Activated CD8-positive, alpha-beta memory T cell treated with anti-CD3 and anti-CD28 coated beads for 4 hours (primary cell): ENCODE results near the gene VAPA.
"Not testable (repeated sequence)": the region's sequence is repeated elsewhere in the genome, so short reads cannot be mapped to it uniquely, and the experiment has no call there.

ENCODE experiments used
- DNase-seq, 2 donors: peaks; one replicate each; pipeline ENCODE4 v3.0.0-alpha.2; 2020; ENCODE audit warnings: low read depth in 2 of 2

VAPA gene

DNA sequence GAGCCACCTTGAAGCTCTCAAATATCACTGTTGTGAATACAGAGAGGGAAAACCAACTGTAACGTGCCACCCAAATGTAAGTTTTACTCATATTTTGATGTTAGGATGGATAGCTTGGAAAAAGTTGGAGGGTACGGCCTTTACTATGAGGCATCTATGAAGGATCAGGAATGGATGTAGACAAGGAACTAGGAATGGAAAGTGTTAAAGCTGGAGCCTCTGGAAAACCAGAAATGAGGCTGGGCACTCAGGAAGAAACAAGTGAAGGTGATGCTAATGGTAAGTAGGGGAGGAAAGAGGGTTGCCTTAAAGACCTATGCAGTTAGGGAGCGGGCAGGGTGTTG lies 27.8 kb upstream of the VAPA start:
- DNase-seq: no peak

DNA sequence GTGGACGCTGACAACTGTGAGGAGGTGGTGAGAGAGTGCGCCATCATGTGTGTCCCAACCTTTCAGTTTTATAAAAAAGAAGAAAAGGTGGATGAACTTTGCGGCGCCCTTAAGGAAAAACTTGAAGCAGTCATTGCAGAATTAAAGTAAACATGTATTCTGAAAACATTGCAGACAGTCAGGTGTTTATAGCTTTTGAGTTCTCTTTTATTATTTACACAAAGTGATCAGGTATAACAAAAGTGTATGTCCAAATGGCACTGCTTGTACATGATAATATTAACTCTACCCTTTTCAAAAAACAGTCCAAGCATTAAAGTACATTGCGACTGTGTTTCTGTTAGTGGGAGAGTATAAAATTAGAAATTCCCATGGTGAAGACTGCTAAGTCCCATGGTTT lies 25.8 kb upstream of the VAPA start:
- no peak for DNase-seq

DNA sequence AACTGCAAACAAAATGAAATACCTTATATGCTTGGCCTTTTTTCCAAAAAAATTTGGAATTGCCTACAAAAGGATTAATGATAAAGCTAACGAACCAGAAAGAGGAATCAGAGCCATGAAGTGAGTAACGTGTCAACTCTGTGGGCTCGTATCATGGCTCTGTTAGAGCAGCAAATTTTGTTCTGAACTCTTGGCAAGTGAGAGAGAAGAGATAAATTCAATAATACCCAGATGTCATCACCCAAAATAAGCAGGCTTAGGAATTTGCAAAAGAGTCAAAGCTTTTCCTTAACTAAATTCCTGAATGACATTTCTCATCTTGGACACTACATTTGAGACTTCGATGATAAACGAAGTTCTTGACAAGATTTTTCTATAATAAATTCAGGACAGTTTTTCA lies 23.6 kb upstream of the VAPA start:
- DNase-seq: no peak

DNA sequence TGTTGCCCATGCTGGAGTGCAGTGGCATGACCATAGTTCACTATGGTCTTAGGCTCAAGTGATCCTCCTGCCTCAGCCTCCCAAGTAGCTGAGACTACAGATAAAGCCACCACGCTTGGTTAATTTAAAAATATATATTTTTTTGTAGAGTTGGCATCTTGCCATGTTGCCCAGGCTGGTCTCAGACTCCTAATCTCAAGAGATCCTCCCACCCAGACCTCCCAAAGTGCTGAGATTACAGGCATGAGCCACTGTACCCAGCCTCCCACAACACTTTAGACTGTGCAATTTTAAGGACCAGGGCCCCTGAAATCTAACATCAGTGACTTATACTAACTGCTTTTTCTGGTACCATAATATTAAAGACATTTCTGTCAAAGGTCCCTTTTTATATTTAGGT lies 22.9 kb upstream of the VAPA start:
- DNase-seq: no peak

DNA sequence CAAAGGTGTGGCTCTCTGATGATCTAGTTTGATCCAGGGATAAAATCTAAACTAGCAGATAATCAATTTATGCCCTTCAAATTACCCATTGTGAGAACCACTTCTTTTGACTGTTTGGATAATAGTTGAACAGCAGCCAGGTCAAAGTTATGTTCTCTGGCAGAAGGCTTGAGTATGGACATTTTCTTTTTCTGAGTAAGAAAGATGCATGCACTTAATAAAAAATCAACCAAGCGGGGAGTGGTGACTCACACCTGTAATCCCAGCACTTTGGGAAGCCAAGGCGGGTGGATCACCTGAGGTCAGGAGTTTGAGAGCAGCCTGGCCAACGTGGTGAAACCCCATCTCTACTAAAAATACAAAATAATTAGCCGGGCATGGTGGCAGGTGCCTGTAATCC lies 22.3 kb upstream of the VAPA start:
- DNase-seq: not testable (repeated sequence)

DNA sequence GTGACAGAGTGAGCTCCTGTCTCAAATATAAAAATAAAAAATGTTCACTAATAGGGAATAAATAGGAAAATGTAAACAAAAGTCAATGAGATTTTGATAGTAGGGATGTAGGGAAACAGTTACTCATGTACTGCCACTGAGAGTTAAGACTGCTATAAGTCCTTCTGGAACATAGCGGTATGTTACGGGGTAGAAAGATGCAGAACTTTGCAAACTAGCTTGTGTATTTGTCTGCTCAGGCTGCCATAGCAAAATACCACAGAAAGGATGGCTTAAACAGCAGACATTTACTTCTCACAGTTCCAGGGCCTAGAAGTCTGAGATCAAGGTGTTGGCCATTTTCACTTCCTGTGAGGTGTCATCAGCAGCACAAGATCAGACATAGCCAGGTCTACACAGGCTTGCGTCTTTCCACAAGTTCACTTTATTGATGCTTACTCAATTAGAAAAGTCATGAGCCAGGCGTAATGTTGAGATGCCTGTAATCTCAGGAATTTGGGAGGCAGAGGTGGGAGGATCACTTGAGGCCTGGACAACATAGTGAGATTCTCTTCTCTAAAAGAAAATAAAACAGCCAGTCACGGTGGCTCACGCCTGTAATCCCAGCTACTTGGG lies 19.3 kb upstream of the VAPA start:
- DNase-seq: no peak

DNA sequence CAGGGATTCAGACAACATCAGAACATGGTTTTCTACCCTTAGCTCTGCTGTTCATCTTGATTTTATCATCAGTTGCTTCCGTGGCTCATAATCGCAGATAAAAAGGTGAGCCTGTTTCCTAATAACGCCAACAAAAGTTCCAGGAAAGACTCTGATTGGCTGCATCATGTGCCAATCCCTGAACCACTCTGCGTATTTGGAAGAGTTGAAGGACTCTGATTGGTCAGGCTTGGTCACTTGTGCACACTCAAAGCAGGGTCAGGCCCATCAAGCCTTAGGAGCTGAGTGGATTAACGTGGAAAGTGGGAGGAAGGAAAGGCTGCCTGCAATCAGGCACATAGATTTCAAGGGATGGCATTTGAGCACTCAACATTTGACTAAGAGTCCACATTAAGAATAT lies 16.7 kb upstream of the VAPA start:
- DNase-seq: no peak

DNA sequence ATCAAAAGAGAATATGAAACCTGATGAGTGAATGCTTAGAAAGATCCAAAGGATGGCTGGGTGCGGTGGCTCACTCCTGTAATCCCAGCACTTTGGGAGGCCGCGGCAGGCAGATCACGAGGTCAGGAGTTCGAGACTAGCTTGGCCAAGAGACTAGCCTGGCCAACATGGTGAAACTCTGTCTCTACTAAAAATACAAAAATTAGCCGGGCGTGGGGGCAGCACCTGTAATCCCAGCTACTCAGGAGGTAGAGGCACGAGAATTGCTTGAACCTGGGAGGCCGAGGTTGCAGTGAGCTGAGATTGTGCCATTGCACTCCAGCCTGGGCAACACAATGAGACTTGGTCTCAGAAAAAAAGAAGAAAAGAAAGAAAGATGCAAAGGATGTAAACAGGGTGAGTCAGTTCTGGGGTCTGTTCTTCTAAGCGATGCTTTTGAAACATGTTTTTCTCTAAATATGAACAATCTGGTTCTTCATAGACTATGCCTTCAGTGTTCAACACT lies 16.0 kb upstream of the VAPA start:
- DNase-seq: not testable (repeated sequence)

DNA sequence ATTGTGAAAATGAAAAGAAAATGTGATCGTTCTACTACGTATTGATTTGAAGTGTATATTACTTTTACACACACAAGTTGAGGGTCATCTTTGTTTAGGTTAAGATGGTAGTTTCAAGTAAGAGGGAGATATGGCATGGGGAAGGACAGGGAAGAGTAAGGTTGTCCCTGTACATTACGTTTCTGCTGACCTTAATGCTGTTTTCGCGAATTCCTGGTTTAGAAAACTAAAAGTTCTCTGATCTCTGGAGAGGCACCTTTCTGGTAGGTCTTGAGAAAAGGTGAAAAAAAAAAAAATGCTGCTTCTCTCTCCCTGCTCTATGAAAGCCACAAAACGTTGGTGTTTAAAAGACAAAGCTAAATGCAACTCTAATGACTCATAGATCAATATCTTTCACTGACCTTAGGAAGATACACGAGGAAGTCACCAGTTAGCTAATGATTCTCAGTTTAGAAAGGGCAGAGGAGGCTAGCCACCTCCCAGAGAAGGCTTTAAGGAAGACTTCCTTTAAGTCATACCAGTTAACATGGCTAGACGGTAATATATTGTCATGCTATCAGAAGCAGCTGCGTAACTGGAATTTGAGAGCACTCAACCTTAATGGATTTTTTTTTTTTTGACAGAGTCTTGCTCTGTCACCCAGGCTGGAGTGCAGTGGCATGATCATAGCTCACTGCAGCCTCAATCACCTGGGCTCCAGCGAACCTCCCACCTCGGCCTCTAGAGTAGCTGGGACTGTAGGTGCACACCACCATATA lies 14.8 kb upstream of the VAPA start:
- no peak for DNase-seq

DNA sequence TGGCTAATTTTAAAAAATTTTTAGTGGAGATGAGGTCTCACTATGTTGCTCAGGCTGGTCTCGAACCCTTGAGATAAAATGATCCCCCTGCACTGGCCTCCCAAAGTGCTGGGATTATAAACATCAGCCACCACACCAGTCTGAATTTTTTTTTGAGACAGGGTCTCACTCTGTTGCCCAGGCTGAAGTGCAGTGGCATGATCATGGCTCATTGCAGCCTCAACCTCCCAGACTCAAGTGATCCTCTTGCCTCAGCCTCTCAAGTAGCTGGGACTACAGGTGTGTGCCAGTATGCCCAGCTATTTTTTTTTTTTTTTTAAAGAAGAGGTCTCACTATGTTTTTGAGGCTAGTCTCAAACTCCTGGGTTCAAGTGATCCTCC lies 14.3 kb upstream of the VAPA start:
- DNase-seq: not testable (repeated sequence)

DNA sequence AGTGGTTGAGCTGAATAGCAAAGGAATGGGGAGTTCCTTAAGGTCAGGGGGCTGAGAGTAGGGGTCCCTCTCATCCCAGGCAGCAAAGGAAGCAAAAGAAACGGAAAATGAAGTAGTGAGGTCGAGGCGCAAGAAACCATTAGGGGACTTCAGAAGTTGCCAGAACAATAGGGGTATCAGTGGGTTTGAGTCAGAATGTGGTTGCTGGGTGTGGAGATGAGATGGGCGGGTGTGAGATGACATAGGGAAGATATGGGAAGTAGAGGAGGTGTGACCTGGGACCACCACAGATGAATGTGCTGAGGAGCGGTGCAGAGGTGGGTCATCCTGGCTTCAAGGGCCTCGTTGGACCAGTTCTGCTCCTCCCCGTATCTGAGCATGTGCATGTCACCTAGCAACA lies 13.1 kb upstream of the VAPA start:
- DNase-seq: no peak

DNA sequence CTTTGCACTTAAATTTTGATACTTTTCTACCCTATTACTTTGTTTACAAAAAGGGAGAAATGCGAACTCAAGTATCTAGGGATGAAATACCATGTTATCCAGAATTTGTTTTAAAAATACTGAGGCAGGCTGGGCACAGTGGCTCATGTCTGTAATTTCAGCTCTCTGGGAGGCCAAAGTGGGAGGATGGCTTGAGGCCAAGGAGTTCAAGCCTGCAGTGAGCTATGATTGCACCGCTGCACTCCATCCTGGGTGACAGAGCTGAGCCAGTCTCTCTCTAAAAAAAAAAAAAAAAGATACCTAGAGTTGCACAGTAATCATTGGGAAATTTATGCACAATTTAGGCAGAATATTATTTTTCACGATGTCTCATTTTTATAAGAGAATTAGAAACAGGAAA lies 12.4 kb upstream of the VAPA start:
- no peak for DNase-seq

DNA sequence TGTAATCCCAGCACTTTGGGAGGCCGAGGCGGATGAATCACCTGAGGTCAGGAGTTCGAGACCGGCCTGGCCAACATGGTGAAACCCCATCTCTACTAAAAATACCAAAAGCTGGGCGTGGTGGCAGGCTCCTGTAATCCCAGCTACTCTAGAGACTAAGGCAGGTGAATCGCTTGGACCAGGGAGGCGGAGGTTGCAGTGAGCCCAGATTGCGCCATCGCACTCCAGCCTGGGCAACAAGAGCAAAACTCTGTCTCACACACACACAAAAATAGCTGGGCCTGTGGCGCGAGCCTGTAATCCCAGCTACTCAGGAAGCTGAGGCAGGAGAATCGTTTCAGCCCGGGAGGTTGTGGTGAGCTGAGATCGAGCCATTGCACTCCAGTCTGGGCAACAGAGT lies 11.6 kb upstream of the VAPA start:
- DNase-seq: not testable (repeated sequence)

DNA sequence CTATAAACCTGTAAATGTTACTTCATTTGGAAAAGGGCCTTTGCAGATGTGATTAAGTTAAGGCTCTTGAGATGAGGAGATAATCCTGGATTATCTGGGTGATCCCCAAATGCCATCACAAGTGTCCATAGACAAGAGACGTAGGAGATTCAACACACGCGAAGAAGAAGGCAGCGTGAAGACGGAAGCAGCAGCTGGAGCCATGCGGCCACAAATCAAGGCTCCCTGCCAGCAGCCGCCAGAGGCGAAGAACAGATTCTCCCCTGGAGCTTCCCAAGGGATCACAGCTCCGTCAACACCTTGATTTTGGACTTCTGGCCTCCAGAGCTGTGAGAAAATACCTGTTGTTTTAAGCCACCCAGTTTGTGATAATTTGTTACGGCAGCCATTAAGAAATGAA lies 11.0 kb upstream of the VAPA start:
- DNase-seq: no peak

DNA sequence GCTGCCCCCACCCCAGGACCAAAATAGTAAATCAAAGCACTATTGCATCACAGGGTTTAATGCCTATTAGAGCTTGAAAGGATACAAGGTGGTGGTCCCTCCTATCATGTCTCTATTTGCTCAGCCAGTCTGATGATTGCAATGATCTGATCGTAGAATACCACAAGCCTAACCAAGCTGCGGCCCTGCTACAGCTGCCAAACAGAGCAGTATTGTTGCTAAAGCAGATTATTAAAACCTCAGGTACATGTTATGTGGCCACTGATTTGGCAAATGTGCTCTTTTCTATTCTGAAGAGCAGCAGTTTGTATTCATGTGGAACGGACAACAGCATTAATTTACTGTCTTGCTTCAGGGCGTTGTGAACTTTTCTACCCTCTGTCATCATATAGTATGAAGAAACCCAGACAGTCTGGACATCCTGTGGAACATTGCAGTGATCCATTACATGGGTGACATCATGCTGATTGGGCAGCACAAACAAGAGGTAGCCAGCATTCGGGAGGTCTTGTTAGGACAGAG lies 8.4 kb upstream of the VAPA start:
- DNase-seq: no peak

DNA sequence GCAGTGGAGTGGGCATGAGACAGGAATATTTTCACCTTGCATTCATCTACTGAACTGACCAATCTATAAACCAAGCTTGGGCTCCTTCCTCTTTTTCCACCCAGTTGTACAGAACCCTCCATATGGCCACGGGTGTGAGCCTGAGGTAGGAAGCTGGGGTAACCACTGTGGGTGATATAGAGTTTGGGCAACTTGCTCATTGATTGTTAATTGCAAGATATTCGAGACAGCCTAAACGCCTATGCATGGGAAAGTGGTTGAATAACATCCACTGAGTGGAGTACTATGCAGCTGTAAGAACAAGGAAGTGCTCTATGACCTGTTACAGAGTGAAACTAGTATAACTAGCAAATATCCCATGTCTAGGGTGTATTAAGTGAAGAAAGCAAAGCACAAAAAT lies 7.3 kb upstream of the VAPA start:
- no peak for DNase-seq

DNA sequence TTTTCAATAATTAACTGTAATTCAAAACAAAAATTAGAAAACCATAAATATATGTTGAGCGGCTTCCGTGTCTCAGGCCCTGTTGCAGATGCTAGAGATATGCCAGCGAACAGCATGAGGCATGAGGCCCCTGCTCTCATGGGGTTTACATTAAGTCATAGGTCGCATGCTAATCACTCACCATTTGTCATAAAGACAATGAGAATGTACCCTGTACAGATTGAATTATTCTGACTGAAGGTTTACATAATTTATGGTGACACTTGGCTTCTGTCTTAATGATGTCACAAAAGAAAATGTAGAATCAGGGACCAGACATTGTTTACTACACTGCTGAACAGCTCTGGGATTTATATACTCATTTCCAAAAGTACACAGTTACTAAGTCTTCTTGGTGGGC lies 5.9 kb upstream of the VAPA start:
- no peak for DNase-seq

DNA sequence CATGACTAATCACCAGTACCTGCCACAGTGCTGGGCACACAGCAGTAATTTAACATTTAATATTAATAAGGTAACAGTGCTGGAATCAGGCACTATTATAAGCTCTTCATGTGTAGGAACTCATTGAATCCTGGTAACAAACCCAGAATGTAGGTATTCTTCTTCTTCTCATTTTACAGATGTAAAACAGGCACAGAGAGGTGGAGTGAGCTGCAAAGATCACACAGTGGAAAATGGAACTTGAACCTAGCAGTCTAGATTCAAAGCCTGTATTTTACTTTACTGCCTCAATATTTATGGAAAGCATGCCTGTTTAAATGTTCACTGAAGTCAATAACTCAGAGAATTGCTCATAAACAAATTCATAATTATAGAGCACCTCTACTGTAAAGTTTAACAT lies 3.7 kb upstream of the VAPA start:
- DNase-seq: no peak

DNA sequence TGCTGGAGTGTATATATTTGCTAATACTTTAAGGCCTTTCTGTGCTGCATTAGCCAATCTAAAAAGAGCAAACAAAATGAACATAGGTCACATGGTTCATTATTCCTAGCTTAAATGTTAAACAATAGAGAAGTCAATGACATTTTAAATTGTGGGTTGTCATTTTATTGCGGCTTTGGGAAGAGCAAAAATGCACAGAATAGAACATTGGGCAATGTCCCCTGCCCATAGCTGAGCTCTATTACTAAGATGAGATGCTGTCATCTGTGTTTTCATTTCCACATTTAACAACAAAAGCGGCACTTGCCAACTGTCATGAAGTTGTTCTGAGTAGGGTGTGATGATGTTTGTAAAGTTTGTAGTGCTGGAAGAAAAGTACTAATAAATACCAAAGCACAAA lies 3.2 kb upstream of the VAPA start:
- no peak for DNase-seq

DNA sequence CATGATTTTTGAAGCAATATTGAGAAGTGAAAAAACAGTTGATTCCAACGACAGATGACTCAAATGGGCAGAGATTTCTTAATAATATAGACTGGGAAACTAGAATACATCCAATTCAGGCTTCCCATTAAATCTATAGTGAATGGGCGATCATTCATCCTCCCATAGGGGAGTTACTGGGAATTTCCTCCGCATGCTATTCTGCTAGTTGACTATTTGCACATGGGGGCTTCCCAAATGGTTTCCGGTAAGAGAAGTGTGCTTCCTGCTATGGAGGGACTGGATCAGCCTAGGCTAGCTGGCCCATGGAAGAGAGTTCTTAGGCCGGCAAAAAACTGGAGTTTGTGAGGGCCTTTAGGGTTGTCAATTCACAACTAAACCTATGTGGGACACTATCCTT lies 2.6 kb upstream of the VAPA start:
- DNase-seq: no peak

DNA sequence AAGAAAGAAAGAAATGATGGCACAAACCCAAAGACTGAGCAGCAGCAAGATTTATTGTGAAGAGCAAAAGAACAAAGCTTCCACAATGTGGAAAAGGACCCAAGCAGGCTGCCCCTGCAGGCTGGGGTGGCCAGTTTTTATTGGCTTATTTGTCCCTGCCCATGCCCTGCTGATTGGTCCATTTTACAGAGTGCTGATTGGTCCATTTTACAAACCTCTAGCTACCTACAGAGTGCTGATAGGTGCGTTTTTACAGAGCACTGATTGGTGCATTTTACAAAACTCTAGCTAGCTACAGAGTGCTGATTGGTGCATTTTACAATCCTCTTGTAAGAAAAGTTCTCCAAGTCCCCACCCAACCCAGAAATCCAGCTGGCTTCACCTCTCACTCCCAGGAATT lies 1.5 kb upstream of the VAPA start:
- DNase-seq: not testable (repeated sequence)

DNA sequence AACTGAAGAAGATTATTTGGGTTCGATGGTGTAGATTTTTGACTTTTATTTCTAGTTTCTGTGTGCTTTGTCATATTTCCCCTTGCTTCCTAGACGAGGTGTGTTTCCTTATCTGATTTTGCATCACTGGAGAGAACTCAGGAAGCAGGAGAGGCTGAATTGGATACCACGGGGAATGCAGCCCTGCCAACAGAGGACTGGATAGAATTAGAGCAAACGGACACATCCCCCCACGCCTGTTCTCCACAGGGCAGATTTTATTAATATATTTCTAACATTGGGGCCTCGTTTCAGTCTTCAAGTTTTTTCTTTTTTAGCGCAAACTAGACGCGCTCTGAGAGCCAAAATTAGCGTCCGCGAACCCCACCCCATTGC lies 678 bp upstream of the VAPA start:
- no peak for DNase-seq

DNA sequence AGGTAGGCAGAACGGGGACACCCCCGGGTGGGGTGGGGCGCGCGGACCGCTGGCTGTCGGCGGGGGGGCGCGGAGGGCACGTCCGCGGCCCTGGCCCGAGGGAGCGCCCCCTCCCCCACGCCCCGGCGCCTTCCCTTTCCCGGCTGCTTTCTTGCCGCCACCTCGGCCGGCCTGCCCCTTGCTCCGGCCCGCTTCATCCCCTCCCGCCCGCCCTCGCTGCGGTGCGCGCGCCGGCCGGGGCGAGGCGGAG lies 443 bp downstream of the VAPA start:
- DNase-seq: no peak
